ENCODE data around the gene HDAC11. TPM values are rescaled to one million over a fixed set of nuclear protein-coding genes. Genes with fewer than 3 reads are reported as not detected.

HDAC11 gene
- total and polyA plus RNA-seq, 2 of the 4 experiments (the other 2 are of a cell fraction), result 9.1 to 11.4 TPM

- peaks cover 3% of the 10 kb centered on the region; the same call in 1 of the 2 replicates for H3K4me1 ChIP-seq (ENCODE audit: control insufficient read depth, insufficient read depth, low read length)
- dilution Hi-C loops (cut with HindIII; ENCODE audit: low sequenced_read_pairs, unreplicated experiment) (no loop called here), intact Hi-C loops (cut with micrococcal nuclease) (loop anchor here (10.0 kb wide), 1 partner anchor 146 kb away; no protein-coding TSS in a partner anchor), in situ Hi-C loops (cut with MboI; ENCODE audit: low sequenced_read_pairs) (loop anchor here (5.0 kb wide), 1 partner anchor 359 kb away; no protein-coding TSS in a partner anchor)
- no peaks in the 10 kb centered on the region for H3K79me1 ChIP-seq (ENCODE audit: low read depth in 1 of 2, low read length in 2 of 2)
- TF ChIP-seq FOS (IDR thresholded peaks at IDR 0.05; ENCODE audit: low read depth, low read length) (no peak), SMC3 (IDR thresholded peaks at IDR 0.05; ENCODE audit: low read depth, low read length) (no peak), USF2 (IDR thresholded peaks at IDR 0.05; ENCODE audit: low read depth, low read length) (no peak)
- no peaks in the 10 kb centered on the region for H3K9me3 ChIP-seq (ENCODE audit: control insufficient read depth, insufficient read depth, low read length)
- no peak overlapping the region for H2BK5ac ChIP-seq (ENCODE audit: low read depth, low read length, poor library complexity, severe bottlenecking)
- no peaks in the 10 kb centered on the region for H4K20me1 ChIP-seq (ENCODE audit: insufficient read depth, low read length)
- DNase-seq (peak; percentile 7), ATAC-seq (ENCODE audit: low read depth) (peak; percentile 60)
- no peak overlapping the region for H2BK120ac ChIP-seq (ENCODE audit: low read depth, low read length)
- H4K5ac ChIP-seq (ENCODE audit: low read depth, low read length), result peak overlapping the region; percentile 43
- no TSS peak for BruUV-seq (replicated peaks)
- H3K4me3 ChIP-seq (ENCODE audit: insufficient read depth, low read depth, low read length), result peak overlapping the region; percentile 57
- H3K4ac ChIP-seq (ENCODE audit: low read depth, low read length), result 0 out of 2 replicates have a peak overlapping the region, but pooled peaks have one; percentile 33
- H3K27me3 ChIP-seq (ENCODE audit: control insufficient read depth, insufficient read depth, low read length), result peaks cover under 1% of the 10 kb centered on the region; the same call in 1 of the 2 replicates
- CTCF ChIA-PET, result interaction anchor here (2.5 kb wide), 1 partner anchor 359 kb away, joined by 18 read pairs; no protein-coding TSS in a partner anchor
- H3K9ac ChIP-seq (ENCODE audit: low read depth, low read length), result peak overlapping the region; percentile 19; the same call in 1 of the 2 replicates
- no peak overlapping the region for H3K18ac ChIP-seq (ENCODE audit: low read depth, low read length)
- H3K14ac ChIP-seq (replicated peaks; ENCODE audit: low read depth, low read length), result peak overlapping the region; percentile 47; the same call in 1 of the 2 replicates
- no peak overlapping the region for H2BK20ac ChIP-seq (ENCODE audit: low read depth, low read length)
- peak overlapping the region; percentile 11 for H2AK9ac ChIP-seq (replicated peaks; ENCODE audit: low read depth, low read length, poor library complexity)
- H3K4me2 ChIP-seq (ENCODE audit: low read depth, low read length), result peak overlapping the region; percentile 79
- H3K36me3 ChIP-seq (ENCODE audit: control insufficient read depth, insufficient read depth, low read length), result no peaks in the 10 kb centered on the region
- H3K27ac ChIP-seq (ENCODE audit: insufficient read depth, low read length), result peak overlapping the region; percentile 22; the same call in 1 of the 2 replicates
- H4K8ac ChIP-seq (ENCODE audit: low read depth in 2 of 2, low read length in 2 of 2), result peak overlapping the region; percentile 76 to 94
- no peak overlapping the region for H2AK5ac ChIP-seq (ENCODE audit: low read depth, low read length)
- 0 out of 2 replicates have a peak overlapping the region, but pooled peaks have one; percentile 6 for H3K23ac ChIP-seq (ENCODE audit: low read depth, low read length)
- POLR2A ChIA-PET (ENCODE audit: unreplicated experiment), result interaction anchor here (0.6 kb wide), 1 partner anchor 16 kb away, joined by 3 read pairs; no protein-coding TSS in a partner anchor
- no peaks in the 10 kb centered on the region for H3K9me1 ChIP-seq (ENCODE audit: insufficient read depth, low read length)
- H2BK15ac ChIP-seq (ENCODE audit: low read depth, low read length), result no peak overlapping the region
- H3K56ac ChIP-seq (ENCODE audit: extremely low read depth, insufficient read depth, low read length), result no peak overlapping the region
- peak overlapping the region; percentile 98 for H2AFZ ChIP-seq (replicated peaks; ENCODE audit: low read length, poor library complexity)
- H4K91ac ChIP-seq (ENCODE audit: insufficient read depth, low read depth, low read length), result no peak overlapping the region
- WGBS, 2 experiments (ENCODE audit: extremely low coverage in 2 of 2, insufficient read length in 1 of 2), result no CpG with 5 or more reads among the region's 7 CpGs
Observed at GRCh38 chr3:13451301-13451673, 28.8 kb upstream of the HDAC11 start.

Measured in IMR-90 (cell line).